Measurements from ENCODE around the gene PCBD1.

PCBD1 gene

GRCh38 chr10:70851597-70852475 lies 36.5 kb downstream of the PCBD1 start:
- no peaks in the 10 kb centered on the region for H3K9me3 ChIP-seq (ENCODE audit: severe bottlenecking)
- peaks cover 14% of the 10 kb centered on the region for H3K36me3 ChIP-seq
- H3K27me3 ChIP-seq (ENCODE audit: insufficient read depth, low read depth, severe bottlenecking) = no peaks in the 10 kb centered on the region
- H3K27ac ChIP-seq = no peak overlapping the region
- no peak for TF ChIP-seq CTCF (IDR thresholded peaks at IDR 0.05; ENCODE audit: low read depth, low read length)
- no peak overlapping the region for H3K4me3 ChIP-seq (ENCODE audit: low read depth, low read length)
- DNase-seq = no peak

GRCh38 chr10:70850097-70850496 lies 38.3 kb downstream of the PCBD1 start:
- DNase-seq = no peak
- Histone ChIP-seq H3K27ac (no peak overlapping the region), H3K4me3 (ENCODE audit: low read depth, low read length) (no peak overlapping the region), H3K9me3 (ENCODE audit: severe bottlenecking) (no peaks in the 10 kb centered on the region), H3K27me3 (ENCODE audit: insufficient read depth, low read depth, severe bottlenecking) (no peaks in the 10 kb centered on the region), H3K36me3 (peaks cover 16% of the 10 kb centered on the region)
- no peak for TF ChIP-seq CTCF (IDR thresholded peaks at IDR 0.05; ENCODE audit: low read depth, low read length)

GRCh38 chr10:70849582-70850016 lies 38.8 kb downstream of the PCBD1 start:
- TF ChIP-seq CTCF (IDR thresholded peaks at IDR 0.05; ENCODE audit: low read depth, low read length) = no peak

GRCh38 chr10:70847659-70848360 lies 40.6 kb downstream of the PCBD1 start:
- H3K9me3 ChIP-seq (ENCODE audit: severe bottlenecking) = no peaks in the 10 kb centered on the region
- H3K27me3 ChIP-seq (ENCODE audit: insufficient read depth, low read depth, severe bottlenecking) = no peaks in the 10 kb centered on the region
- H3K27ac ChIP-seq = no peak overlapping the region
- no peak for DNase-seq
- H3K4me3 ChIP-seq (ENCODE audit: low read depth, low read length) = no peak overlapping the region
- no peak for TF ChIP-seq CTCF (IDR thresholded peaks at IDR 0.05; ENCODE audit: low read depth, low read length)
- peaks cover 18% of the 10 kb centered on the region for H3K36me3 ChIP-seq

More at GRCh38 chr10:70849582-70850016, 38.8 kb downstream of the PCBD1 start:
- no peaks in the 10 kb centered on the region for H3K27me3 ChIP-seq (ENCODE audit: insufficient read depth, low read depth, severe bottlenecking)
- no peak overlapping the region for H3K27ac ChIP-seq
- DNase-seq = no peak
- H3K4me3 ChIP-seq (ENCODE audit: low read depth, low read length) = no peak overlapping the region
- H3K9me3 ChIP-seq (ENCODE audit: severe bottlenecking) = no peaks in the 10 kb centered on the region
- peaks cover 21% of the 10 kb centered on the region for H3K36me3 ChIP-seq

GRCh38 chr10:70846795-70847194 lies 41.6 kb downstream of the PCBD1 start:
- H3K27me3 ChIP-seq (ENCODE audit: insufficient read depth, low read depth, severe bottlenecking) = no peaks in the 10 kb centered on the region
- H3K9me3 ChIP-seq (ENCODE audit: severe bottlenecking) = no peaks in the 10 kb centered on the region
- TF ChIP-seq CTCF (IDR thresholded peaks at IDR 0.05; ENCODE audit: low read depth, low read length) = no peak
- no peak for DNase-seq
- H3K27ac ChIP-seq = no peak overlapping the region
- H3K4me3 ChIP-seq (ENCODE audit: low read depth, low read length) = no peak overlapping the region
- H3K36me3 ChIP-seq = peaks cover 18% of the 10 kb centered on the region

Data from WERI-Rb-1 (cell line).